BJ (cell line): Measurements from ENCODE around the gene U2AF1L4. TPM values are rescaled to one million over a fixed set of nuclear protein-coding genes. Genes with fewer than 3 reads are reported as not detected.

ENCODE experiments used
- CTCF ChIA-PET: fragments of 350-600 bp; formaldehyde crosslinking; extraction: SDS; loops from one replicate; lab custom pipeline; 2021; ENCODE audit warnings: antibody characterized with exemption, inconsistent platforms; lab: Yijun Ruan, JAX
- POLR2A ChIA-PET: fragments of 300-600 bp; sonication (Branson Sonifier 250); formaldehyde crosslinking; extraction: SDS; loops from one replicate; lab custom pipeline; 2021; ENCODE audit warnings: antibody characterized with exemption; lab: Charles Lee
- DNase-seq: peaks from one replicate; pipeline ENCODE4 v3.0.0-alpha.2; 2011; ENCODE audit warnings: low read depth
- H3K27me3 ChIP-seq: 2 replicates; pipeline ENCODE4 v1.6.0; 2011; ENCODE audit warnings: low read length; ENCODE audit not compliant: control insufficient read depth, insufficient read depth
- H3K36me3 ChIP-seq: 2 replicates; pipeline ENCODE4 v1.5.1; 2011; ENCODE audit warnings: low read length; ENCODE audit not compliant: control insufficient read depth, insufficient read depth
- H3K4me3 ChIP-seq: 2 replicates; pipeline ENCODE4 v1.5.1; 2011; ENCODE audit warnings: low read depth, mild to moderate bottlenecking, control low read depth, low read length
- polyA plus RNA-seq: library from polyadenylated mRNA; depleted of rRNA; stranded (reverse); fragments of >200 nt; gene quantifications from 2 replicates; pipeline ENCODE4 v1.2.3, GENCODE V29; 2011
- TF ChIP-seq, protein P1 (sequence below): IDR thresholded peaks from 2 replicates; pipeline ENCODE4 v1.5.1; 2011; ENCODE audit warnings: low read depth, mild to moderate bottlenecking, control low read depth, inconsistent platforms, low read length, moderate library complexity; ENCODE audit not compliant: insufficient read depth

The U2AF1L4 gene
- polyA plus RNA-seq, 1 experiment, result 20.3 TPM

DNA sequence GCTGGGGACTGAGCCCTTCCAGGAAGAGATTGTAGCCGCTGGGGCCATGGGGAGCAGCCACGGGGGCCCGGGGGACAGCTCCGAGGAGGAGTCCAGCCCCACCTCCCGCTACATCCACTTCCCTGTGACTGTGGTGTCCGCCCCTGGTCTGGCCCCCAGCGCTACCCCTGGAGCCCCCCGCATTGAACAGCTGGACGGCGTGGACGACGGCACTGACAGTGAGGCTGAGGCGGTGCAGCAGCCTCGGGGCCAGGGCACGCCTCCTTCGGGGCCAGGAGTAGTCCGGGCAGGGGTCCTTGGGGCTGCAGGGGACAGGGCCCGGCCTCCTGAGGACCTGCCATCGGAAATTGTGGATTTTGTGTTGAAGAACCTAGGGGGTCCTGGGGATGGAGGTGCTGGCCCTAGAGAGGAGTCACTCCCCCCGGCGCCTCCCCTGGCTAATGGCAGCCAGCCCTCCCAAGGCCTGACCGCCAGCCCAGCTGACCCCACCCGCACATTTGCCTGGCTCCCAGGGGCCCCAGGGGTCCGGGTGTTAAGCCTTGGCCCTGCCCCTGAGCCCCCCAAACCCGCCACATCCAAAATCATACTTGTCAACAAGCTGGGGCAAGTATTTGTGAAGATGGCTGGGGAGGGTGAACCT is 12.6 kb downstream of the U2AF1L4 start:
- TF ChIP-seq, protein P1, sequence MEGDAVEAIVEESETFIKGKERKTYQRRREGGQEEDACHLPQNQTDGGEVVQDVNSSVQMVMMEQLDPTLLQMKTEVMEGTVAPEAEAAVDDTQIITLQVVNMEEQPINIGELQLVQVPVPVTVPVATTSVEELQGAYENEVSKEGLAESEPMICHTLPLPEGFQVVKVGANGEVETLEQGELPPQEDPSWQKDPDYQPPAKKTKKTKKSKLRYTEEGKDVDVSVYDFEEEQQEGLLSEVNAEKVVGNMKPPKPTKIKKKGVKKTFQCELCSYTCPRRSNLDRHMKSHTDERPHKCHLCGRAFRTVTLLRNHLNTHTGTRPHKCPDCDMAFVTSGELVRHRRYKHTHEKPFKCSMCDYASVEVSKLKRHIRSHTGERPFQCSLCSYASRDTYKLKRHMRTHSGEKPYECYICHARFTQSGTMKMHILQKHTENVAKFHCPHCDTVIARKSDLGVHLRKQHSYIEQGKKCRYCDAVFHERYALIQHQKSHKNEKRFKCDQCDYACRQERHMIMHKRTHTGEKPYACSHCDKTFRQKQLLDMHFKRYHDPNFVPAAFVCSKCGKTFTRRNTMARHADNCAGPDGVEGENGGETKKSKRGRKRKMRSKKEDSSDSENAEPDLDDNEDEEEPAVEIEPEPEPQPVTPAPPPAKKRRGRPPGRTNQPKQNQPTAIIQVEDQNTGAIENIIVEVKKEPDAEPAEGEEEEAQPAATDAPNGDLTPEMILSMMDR, result no peak
- ChIA-PET POLR2A (no interaction called here), CTCF (interaction anchor here (1.2 kb wide), 1 partner anchor 8 kb away, joined by 3 read pairs; no protein-coding TSS in a partner anchor)
- no peak for DNase-seq
- Histone ChIP-seq H3K27me3 (no peaks in the 10 kb centered on the region), H3K4me3 (no peak overlapping the region), H3K36me3 (peaks cover 66% of the 10 kb centered on the region)

DNA sequence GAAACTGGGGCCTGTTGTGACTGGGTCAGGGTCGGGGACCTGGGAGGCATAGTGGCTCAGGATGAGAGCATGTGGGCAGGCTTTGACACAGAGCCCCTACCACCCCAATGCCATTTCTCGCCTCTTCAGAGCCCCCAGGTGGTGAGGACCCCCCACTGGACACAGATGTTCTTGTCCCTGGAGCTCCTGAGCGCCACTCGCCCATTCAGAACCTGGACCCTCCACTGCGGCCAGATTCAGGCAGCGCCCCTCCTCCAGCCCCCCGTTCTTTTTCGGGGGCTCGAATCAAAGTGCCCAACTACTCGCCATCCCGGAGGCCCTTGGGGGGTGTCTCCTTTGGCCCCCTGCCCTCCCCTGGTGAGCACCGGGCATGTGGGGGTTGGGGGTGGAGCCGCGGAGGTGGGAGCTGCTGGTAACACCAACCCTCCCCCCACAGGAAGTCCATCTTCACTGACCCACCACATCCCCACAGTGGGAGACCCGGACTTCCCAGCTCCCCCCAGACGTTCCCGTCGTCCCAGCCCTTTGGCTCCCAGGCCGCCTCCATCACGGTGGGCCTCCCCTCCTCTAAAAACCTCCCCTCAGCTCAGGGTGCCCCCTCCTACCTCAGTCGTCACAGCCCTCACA is 13.3 kb downstream of the U2AF1L4 start:
- no peak overlapping the region for H3K4me3 ChIP-seq
- H3K36me3 ChIP-seq, result peaks cover 68% of the 10 kb centered on the region
- ChIA-PET CTCF (interaction anchor here (1.2 kb wide), 1 partner anchor 9 kb away, joined by 3 read pairs; no protein-coding TSS in a partner anchor), POLR2A (no interaction called here)
- DNase-seq, result no peak
- no peaks in the 10 kb centered on the region for H3K27me3 ChIP-seq
- TF ChIP-seq, protein P1, result no peak

DNA sequence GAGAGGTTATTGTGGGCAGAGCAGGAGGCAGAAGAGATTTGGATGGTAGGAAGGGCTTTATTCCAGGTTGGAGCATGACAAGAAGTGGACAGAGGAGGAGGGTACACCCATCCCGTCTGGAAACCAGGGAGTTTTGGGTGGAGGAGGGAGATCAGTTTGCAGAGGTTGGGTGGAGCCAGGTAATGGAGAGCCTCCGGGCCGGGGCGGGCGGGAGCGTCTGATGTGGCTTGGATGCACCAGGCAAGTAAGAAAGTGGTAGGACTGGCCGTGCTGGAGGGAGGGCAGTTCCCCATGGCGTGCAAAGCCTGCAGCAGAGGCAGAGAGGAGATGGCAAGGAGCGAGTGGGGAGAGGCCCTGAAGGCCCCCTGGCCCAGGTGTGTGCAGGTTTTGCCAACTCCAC is 13.9 kb downstream of the U2AF1L4 start:
- POLR2A ChIA-PET, result no interaction called here
- TF ChIP-seq, protein P1, result no peak
- CTCF ChIA-PET, result interaction anchor here (1.2 kb wide), 1 partner anchor 9 kb away, joined by 3 read pairs; no protein-coding TSS in a partner anchor
- Histone ChIP-seq H3K36me3 (peaks cover 66% of the 10 kb centered on the region), H3K4me3 (no peak overlapping the region), H3K27me3 (no peaks in the 10 kb centered on the region)
- DNase-seq, result no peak

DNA sequence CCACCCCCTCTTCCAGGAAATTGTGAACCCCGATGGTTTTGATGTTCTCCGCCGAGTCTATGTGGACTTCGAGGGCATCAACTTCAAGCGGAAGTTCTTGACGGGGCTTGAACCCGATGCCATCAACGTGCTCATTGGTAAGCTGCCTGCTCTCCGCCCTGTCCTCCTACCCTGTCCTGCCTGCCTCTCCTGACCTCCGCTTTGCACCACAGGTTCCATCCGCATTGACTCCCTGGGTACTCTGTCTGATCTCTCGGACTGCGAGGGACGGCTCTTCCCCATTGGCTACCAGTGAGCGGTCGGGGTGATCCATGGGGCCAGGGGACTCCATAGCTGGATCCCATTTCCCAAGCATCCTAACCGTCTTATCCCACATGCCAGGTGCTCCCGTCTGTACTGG is 14.9 kb downstream of the U2AF1L4 start:
- H3K36me3 ChIP-seq, result peaks cover 71% of the 10 kb centered on the region

DNA sequence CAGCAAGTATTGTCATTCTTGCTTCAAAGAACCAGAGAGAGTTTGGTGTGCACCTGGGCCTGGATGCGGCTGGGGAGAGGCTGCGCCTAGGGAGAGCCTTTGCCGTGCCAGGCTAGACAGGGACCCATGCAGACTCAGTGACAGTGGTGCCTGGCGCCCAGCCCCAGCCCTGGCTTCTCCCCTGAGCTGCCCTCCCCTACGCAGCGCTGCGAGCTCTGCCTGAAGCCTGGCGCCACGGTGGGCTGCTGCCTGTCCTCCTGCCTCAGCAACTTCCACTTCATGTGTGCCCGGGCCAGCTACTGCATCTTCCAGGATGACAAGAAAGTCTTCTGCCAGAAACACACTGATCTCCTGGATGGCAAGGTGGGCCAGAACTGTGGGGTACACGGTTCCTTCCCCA is 15.5 kb downstream of the U2AF1L4 start:
- Histone ChIP-seq H3K27me3 (no peaks in the 10 kb centered on the region), H3K36me3 (peaks cover 71% of the 10 kb centered on the region), H3K4me3 (no peak overlapping the region)
- ChIA-PET POLR2A (no interaction called here), CTCF (no interaction called here)
- no peak for DNase-seq
- TF ChIP-seq, protein P1, result no peak

More for the DNA sequence above, 14.9 kb downstream of the U2AF1L4 start:
- no peaks in the 10 kb centered on the region for H3K27me3 ChIP-seq
- DNase-seq, result no peak
- POLR2A ChIA-PET, result no interaction called here
- CTCF ChIA-PET, result interaction anchor here (0.6 kb wide), 1 partner anchor 213 kb away, joined by 3 read pairs; no protein-coding TSS in a partner anchor
- TF ChIP-seq, protein P1, result no peak
- no peak overlapping the region for H3K4me3 ChIP-seq
